Lung (tissue), 12 donors: ENCODE measurements around the gene SLC6A8. TPM values are rescaled to one million over a fixed set of nuclear protein-coding genes. Genes with fewer than 3 reads are reported as not detected.

Experiments
- ATAC-seq: fragments of 200-7000 bp; cut with Tn5 transposase; one replicate; pipeline ENCODE4 v1.9.1; 2020; ENCODE audit warnings: moderate number of reproducible peaks; ENCODE audit not compliant: insufficient read depth, low FRiP score
- DNase-seq, 3 donors: peaks; one replicate each; pipeline ENCODE4 v3.0.0-alpha.2; 2013 to 2017
- H3K27ac ChIP-seq, 2 donors: one replicate each; pipeline ENCODE4 v1.5.1; 2013; ENCODE audit warnings: mild to moderate bottlenecking in 2 of 2, moderate library complexity in 2 of 2, control low read depth in 1 of 2, inconsistent platforms in 1 of 2, low read depth in 1 of 2, low read length in 1 of 2
- H3K27me3 ChIP-seq, 3 donors: one replicate each; pipeline ENCODE4 v1.5.1; 2013; ENCODE audit warnings: low read length in 2 of 3; ENCODE audit not compliant: control insufficient read depth in 3 of 3, insufficient read depth in 3 of 3
- H3K36me3 ChIP-seq, 4 donors: one replicate each; pipeline ENCODE4 v1.5.1; 2013; ENCODE audit warnings: low read length in 4 of 4, mild to moderate bottlenecking in 1 of 4, moderate library complexity in 1 of 4; ENCODE audit not compliant: control insufficient read depth in 4 of 4, insufficient read depth in 4 of 4
- H3K4me1 ChIP-seq, 5 donors: one replicate each; pipeline ENCODE4 v1.5.1; 2013; ENCODE audit warnings: low read length in 5 of 5, mild to moderate bottlenecking in 2 of 5, moderate library complexity in 1 of 5; ENCODE audit not compliant: control insufficient read depth in 5 of 5, insufficient read depth in 5 of 5
- H3K4me3 ChIP-seq: one replicate; pipeline ENCODE4 v1.5.1; 2013; ENCODE audit warnings: mild to moderate bottlenecking, control low read depth, moderate library complexity
- H3K9ac ChIP-seq, 2 donors: one replicate each; pipeline ENCODE4 v1.5.1; 2013; ENCODE audit warnings: low read length in 2 of 2, control low read depth in 1 of 2; ENCODE audit not compliant: insufficient read depth in 1 of 2
- H3K9me3 ChIP-seq, 4 donors: one replicate each; pipeline ENCODE4 v1.5.1; 2013; ENCODE audit warnings: low read length in 3 of 4, mild to moderate bottlenecking in 1 of 4, moderate library complexity in 1 of 4; ENCODE audit not compliant: control insufficient read depth in 4 of 4, insufficient read depth in 3 of 4
- WGBS, 2 donors: extraction: QIAGEN DNeasy Blood & Tissue Kit; methylation state at CpG; one replicate each; pipeline ENCODE4 v1.1.7; 2013; 5-methylcytosine and 5-hydroxymethylcytosine counted together
- polyA plus RNA-seq, 2 donors: library from polyadenylated mRNA; stranded (reverse); fragments of 200-250 nt; gene quantifications; one replicate each; pipeline ENCODE4 v1.2.1, GENCODE V29; 2013
- total RNA-seq, 2 donors: library from RNA; depleted of rRNA in 1 of 2; stranded (reverse); fragments of >200 nt in 1 of 2; gene quantifications; one replicate each; pipeline ENCODE4 v1.2.1, GENCODE V29; 2014 to 2021
- TF ChIP-seq, protein P1 (sequence below): IDR thresholded peaks from 2 replicates; pipeline ENCODE4 v1.5.1; 2012; ENCODE audit warnings: mild to moderate bottlenecking; ENCODE audit errors: control extremely low read depth, extremely low read depth
- donor health status: control.
- donor health status: control.
- donor health status: Bipolar disorder and iron deficiency.
- donor health status: healthy.
- donor health status: DM: yes; HTN: yes; CAD: no.

SLC6A8 gene
- total and polyA plus RNA-seq, 4 donors: 5.3 to 21.5 (median 9.9) TPM

GRCh38 chrX:153731117-153731844 lies 43.6 kb downstream of the SLC6A8 start:
- WGBS, 2 donors: 71 to 78% methylated on average over 6 of the region's 6 CpGs
- Histone ChIP-seq H3K4me3 (no peak overlapping the region), H3K27ac (no peak overlapping the region), H3K36me3 (no peaks in the 10 kb centered on the region), H3K27me3 (no peaks in the 10 kb centered on the region), H3K4me1 (peaks cover 0 to 17% (median 9%) of the 10 kb centered on the region in 5 donors), H3K9me3 (peaks cover 0 to 17% (median 7%) of the 10 kb centered on the region in 4 donors), H3K9ac (no peak overlapping the region)
- no peak for ATAC-seq
- TF ChIP-seq, protein P1, sequence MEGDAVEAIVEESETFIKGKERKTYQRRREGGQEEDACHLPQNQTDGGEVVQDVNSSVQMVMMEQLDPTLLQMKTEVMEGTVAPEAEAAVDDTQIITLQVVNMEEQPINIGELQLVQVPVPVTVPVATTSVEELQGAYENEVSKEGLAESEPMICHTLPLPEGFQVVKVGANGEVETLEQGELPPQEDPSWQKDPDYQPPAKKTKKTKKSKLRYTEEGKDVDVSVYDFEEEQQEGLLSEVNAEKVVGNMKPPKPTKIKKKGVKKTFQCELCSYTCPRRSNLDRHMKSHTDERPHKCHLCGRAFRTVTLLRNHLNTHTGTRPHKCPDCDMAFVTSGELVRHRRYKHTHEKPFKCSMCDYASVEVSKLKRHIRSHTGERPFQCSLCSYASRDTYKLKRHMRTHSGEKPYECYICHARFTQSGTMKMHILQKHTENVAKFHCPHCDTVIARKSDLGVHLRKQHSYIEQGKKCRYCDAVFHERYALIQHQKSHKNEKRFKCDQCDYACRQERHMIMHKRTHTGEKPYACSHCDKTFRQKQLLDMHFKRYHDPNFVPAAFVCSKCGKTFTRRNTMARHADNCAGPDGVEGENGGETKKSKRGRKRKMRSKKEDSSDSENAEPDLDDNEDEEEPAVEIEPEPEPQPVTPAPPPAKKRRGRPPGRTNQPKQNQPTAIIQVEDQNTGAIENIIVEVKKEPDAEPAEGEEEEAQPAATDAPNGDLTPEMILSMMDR: no peak
- DNase-seq: no peak

GRCh38 chrX:153731845-153732215 lies 44.1 kb downstream of the SLC6A8 start:
- H3K27me3 ChIP-seq: no peaks in the 10 kb centered on the region
- peaks cover 0 to 17% (median 7%) of the 10 kb centered on the region in 4 donors for H3K9me3 ChIP-seq
- no peak overlapping the region for H3K9ac ChIP-seq
- peaks cover 0 to 12% (median 9%) of the 10 kb centered on the region in 5 donors for H3K4me1 ChIP-seq
- no peak for ATAC-seq
- no peak overlapping the region for H3K27ac ChIP-seq
- 64 to 88% methylated on average over 3 of the region's 3 CpGs for WGBS, 2 donors
- DNase-seq: no peak
- TF ChIP-seq, protein P1: no peak
- H3K36me3 ChIP-seq: peaks cover 0 to 4% (median 0%) of the 10 kb centered on the region in 4 donors
- no peak overlapping the region for H3K4me3 ChIP-seq

DNA sequence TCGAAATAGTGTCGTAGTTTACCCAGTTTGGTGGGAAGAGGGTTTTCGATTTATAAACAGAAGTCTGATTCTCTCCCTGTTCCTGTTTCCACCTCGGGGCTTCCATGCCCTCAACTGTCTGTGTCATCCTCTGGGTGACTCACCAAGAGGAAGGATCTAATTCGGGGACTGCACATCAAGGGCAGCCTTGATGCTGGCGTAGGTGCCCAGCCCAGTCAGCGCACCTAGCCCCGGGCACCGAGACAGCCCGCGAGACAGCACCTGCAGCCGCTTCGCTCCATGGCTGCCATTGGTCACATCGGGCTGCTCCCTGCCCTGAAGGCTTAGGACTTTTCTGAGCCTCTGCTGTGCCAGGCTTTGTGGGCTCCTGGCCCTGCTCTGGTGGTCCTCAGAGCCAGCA lies 44.7 kb downstream of the SLC6A8 start:
- ATAC-seq (no peak), DNase-seq (no peak)
- H3K4me3 ChIP-seq: no peak overlapping the region
- H3K36me3 ChIP-seq: peaks cover 0 to 7% (median 0%) of the 10 kb centered on the region in 4 donors
- 75 to 89% methylated on average over 14 of the region's 14 CpGs for WGBS, 2 donors
- H3K27ac ChIP-seq: no peak overlapping the region
- TF ChIP-seq, protein P1: no peak
- no peaks in the 10 kb centered on the region for H3K27me3 ChIP-seq
- H3K9me3 ChIP-seq: peaks cover 0 to 17% (median 7%) of the 10 kb centered on the region in 4 donors
- peaks cover 0 to 6% (median 6%) of the 10 kb centered on the region in 5 donors for H3K4me1 ChIP-seq
- no peak overlapping the region for H3K9ac ChIP-seq
